Vagina (tissue), 2 donors: ENCODE data around the gene FLT4.

ENCODE experiments used
- POLR2A ChIP-seq, 2 donors: fragments of 450-650 bp; IDR thresholded peaks; one replicate each; pipeline ENCODE4 v1.6.1; 2017; ENCODE audit warnings: antibody characterized with exemption in 2 of 2, mild to moderate bottlenecking in 2 of 2, moderate library complexity in 2 of 2
- TF ChIP-seq, protein P1 (sequence below), 3 experiments: fragments of 450-650 bp in 2 of 3; fragments of 200-600 bp in 1 of 3; sonication (generic) in 1 of 3; IDR thresholded peaks; one replicate each; pipeline ENCODE4 v1.5.1; 2017 to 2019; ENCODE audit warnings: antibody characterized with exemption in 3 of 3, mild to moderate bottlenecking in 2 of 3, moderate library complexity in 2 of 3

- TF ChIP-seq, protein P1, sequence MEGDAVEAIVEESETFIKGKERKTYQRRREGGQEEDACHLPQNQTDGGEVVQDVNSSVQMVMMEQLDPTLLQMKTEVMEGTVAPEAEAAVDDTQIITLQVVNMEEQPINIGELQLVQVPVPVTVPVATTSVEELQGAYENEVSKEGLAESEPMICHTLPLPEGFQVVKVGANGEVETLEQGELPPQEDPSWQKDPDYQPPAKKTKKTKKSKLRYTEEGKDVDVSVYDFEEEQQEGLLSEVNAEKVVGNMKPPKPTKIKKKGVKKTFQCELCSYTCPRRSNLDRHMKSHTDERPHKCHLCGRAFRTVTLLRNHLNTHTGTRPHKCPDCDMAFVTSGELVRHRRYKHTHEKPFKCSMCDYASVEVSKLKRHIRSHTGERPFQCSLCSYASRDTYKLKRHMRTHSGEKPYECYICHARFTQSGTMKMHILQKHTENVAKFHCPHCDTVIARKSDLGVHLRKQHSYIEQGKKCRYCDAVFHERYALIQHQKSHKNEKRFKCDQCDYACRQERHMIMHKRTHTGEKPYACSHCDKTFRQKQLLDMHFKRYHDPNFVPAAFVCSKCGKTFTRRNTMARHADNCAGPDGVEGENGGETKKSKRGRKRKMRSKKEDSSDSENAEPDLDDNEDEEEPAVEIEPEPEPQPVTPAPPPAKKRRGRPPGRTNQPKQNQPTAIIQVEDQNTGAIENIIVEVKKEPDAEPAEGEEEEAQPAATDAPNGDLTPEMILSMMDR (IDR thresholded peaks at IDR 0.05) = no peak
- no peak for TF ChIP-seq POLR2A (IDR thresholded peaks at IDR 0.05)
These were observed 24.1 kb upstream of the FLT4 start for GRCh38 chr5:180673371-180674089.
